Ishikawa (cell line): ENCODE measurements around the gene ENDOU.

Experiments used
- CEBPB ChIP-seq: IDR thresholded peaks from 2 replicates; pipeline ENCODE4 v1.6.1; 2012
- CREB1 ChIP-seq: IDR thresholded peaks from 2 replicates; pipeline ENCODE4 v1.6.1; 2012; ENCODE audit warnings: low read depth
- EGR1 ChIP-seq: IDR thresholded peaks from 2 replicates; pipeline ENCODE4 v1.6.1; 2012
- EP300 ChIP-seq: IDR thresholded peaks from 2 replicates; pipeline ENCODE4 v1.6.1; 2012; ENCODE audit warnings: borderline replicate concordance
- FOXM1 ChIP-seq: IDR thresholded peaks from 2 replicates; pipeline ENCODE4 v1.6.1; 2012; ENCODE audit warnings: low read depth, borderline replicate concordance
- NFIC ChIP-seq: IDR thresholded peaks from 2 replicates; pipeline ENCODE4 v1.6.1; 2012
- RAD21 ChIP-seq: IDR thresholded peaks from 2 replicates; pipeline ENCODE4 v1.6.1; 2012; ENCODE audit warnings: low read depth
- TAF1 ChIP-seq: IDR thresholded peaks from 2 replicates; pipeline ENCODE4 v1.6.1; 2012; ENCODE audit warnings: low read depth, mild to moderate bottlenecking
- TCF12 ChIP-seq: IDR thresholded peaks from 2 replicates; pipeline ENCODE4 v1.6.1; 2012; ENCODE audit warnings: low read depth
- TEAD4 ChIP-seq: IDR thresholded peaks from 2 replicates; pipeline ENCODE4 v1.6.1; 2012
- YY1 ChIP-seq: IDR thresholded peaks from 2 replicates; pipeline ENCODE4 v1.6.1; 2012; ENCODE audit warnings: low read depth
- ZBTB7A ChIP-seq: IDR thresholded peaks from 2 replicates; pipeline ENCODE4 v1.6.1; 2012; ENCODE audit warnings: low read depth
- TF ChIP-seq, protein P1 (sequence below): IDR thresholded peaks from 2 replicates; pipeline ENCODE4 v1.6.1; 2012; ENCODE audit warnings: low read depth, mild to moderate bottlenecking
- TF ChIP-seq, protein P2 (sequence below): IDR thresholded peaks from 2 replicates; pipeline ENCODE4 v1.6.1; 2012
- TF ChIP-seq, protein P3 (sequence below): IDR thresholded peaks from 2 replicates; pipeline ENCODE4 v1.6.1; 2012

The ENDOU gene

GRCh38 chr12:47700263-47700662 is 25.0 kb downstream of the ENDOU start:
- TF ChIP-seq TEAD4 (no peak), EP300 (no peak), TCF12 (no peak), EGR1 (no peak), YY1 (no peak), CREB1 (no peak), FOXM1 (no peak), RAD21 (no peak), NFIC (no peak), CEBPB (no peak), ZBTB7A (no peak), TAF1 (no peak)
- TF ChIP-seq, protein P1, sequence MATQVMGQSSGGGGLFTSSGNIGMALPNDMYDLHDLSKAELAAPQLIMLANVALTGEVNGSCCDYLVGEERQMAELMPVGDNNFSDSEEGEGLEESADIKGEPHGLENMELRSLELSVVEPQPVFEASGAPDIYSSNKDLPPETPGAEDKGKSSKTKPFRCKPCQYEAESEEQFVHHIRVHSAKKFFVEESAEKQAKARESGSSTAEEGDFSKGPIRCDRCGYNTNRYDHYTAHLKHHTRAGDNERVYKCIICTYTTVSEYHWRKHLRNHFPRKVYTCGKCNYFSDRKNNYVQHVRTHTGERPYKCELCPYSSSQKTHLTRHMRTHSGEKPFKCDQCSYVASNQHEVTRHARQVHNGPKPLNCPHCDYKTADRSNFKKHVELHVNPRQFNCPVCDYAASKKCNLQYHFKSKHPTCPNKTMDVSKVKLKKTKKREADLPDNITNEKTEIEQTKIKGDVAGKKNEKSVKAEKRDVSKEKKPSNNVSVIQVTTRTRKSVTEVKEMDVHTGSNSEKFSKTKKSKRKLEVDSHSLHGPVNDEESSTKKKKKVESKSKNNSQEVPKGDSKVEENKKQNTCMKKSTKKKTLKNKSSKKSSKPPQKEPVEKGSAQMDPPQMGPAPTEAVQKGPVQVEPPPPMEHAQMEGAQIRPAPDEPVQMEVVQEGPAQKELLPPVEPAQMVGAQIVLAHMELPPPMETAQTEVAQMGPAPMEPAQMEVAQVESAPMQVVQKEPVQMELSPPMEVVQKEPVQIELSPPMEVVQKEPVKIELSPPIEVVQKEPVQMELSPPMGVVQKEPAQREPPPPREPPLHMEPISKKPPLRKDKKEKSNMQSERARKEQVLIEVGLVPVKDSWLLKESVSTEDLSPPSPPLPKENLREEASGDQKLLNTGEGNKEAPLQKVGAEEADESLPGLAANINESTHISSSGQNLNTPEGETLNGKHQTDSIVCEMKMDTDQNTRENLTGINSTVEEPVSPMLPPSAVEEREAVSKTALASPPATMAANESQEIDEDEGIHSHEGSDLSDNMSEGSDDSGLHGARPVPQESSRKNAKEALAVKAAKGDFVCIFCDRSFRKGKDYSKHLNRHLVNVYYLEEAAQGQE = no peak
- TF ChIP-seq, protein P2, sequence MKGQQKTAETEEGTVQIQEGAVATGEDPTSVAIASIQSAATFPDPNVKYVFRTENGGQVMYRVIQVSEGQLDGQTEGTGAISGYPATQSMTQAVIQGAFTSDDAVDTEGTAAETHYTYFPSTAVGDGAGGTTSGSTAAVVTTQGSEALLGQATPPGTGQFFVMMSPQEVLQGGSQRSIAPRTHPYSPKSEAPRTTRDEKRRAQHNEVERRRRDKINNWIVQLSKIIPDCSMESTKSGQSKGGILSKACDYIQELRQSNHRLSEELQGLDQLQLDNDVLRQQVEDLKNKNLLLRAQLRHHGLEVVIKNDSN = no peak
- TF ChIP-seq, protein P3, sequence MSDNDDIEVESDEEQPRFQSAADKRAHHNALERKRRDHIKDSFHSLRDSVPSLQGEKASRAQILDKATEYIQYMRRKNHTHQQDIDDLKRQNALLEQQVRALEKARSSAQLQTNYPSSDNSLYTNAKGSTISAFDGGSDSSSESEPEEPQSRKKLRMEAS = no peak

GRCh38 chr12:47698631-47699030 is 26.7 kb downstream of the ENDOU start:
- no peak for TF ChIP-seq CREB1
- TF ChIP-seq RAD21 = no peak
- TF ChIP-seq, protein P1 = no peak
- TF ChIP-seq NFIC = no peak
- no peak for TF ChIP-seq TCF12
- no peak for TF ChIP-seq TAF1
- TF ChIP-seq, protein P2 = no peak
- TF ChIP-seq, protein P3 = no peak
- TF ChIP-seq FOXM1 = no peak
- TF ChIP-seq ZBTB7A = no peak
- no peak for TF ChIP-seq EGR1
- TF ChIP-seq CEBPB = no peak
- no peak for TF ChIP-seq YY1
- TF ChIP-seq EP300 = no peak
- TF ChIP-seq TEAD4 = no peak

DNA sequence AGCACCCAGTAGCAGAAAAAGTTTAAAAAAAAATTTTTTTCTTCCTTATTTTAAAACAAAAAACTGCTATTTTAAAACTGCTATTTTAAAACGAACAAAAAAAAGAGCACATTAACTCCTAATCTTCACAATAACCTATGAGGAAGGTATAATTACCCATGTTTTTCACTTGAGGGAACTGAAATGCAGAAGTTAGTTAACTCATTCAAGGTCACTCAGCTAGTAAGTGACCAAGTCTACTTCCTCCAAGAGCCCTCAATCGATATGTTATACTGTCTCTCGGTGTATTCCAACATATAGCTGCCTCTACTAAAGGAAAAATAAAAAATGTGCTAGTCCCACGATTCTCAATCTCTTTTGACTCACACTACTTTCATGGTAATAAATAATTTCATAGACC is 27.2 kb downstream of the ENDOU start:
- TF ChIP-seq ZBTB7A = no peak
- TF ChIP-seq EGR1 = no peak
- no peak for TF ChIP-seq TAF1
- TF ChIP-seq RAD21 = no peak
- no peak for TF ChIP-seq CEBPB
- TF ChIP-seq TCF12 = no peak
- no peak for TF ChIP-seq NFIC
- no peak for TF ChIP-seq CREB1

GRCh38 chr12:47689215-47689614 is 36.1 kb downstream of the ENDOU start:
- TF ChIP-seq, protein P1 = no peak
- TF ChIP-seq FOXM1 (no peak), YY1 (no peak), CEBPB (no peak), TCF12 (no peak), CREB1 (no peak)
- TF ChIP-seq, protein P3 = no peak
- TF ChIP-seq, protein P2 = no peak
